ENCODE data around the gene TRANK1.
"Not testable (repeated sequence)": the region's sequence is repeated elsewhere in the genome, so short reads cannot be mapped to it uniquely, and the experiment has no call there.

The TRANK1 gene

DNA sequence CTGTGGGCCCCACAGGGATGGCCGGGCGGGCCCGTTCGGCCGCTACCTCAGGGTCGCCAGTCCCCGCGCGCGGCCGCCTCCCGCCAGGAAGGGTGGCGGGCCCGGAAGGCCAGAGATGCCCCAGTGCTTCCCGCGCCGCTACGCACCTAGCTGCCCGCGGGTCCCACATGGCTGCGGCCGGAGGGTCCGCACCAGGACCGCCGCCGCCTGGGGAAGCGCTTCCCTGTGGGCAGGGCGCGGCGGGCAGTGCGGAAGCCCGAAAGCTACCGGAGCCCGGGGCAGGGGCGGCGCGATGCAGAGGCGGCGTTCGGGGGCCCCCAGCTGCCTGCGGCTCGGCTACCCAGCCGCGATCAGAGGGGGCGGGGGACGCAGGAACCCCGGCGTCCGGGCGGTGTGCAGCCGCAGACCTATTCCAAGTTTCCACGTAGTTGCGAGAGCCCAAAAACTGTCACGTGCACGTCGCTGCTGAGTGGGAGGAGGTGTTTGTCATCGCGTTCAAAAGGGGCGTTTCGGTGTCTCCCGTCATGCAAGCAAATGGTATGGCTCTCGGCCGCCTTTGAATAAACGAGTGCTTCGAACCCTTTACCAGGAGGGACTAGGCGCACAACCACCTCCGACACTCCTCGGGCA is at the start of gene TRANK1:
Gene TRANK1 (minus strand): TSS at position 414 of the 630 bp plus-strand sequence. CDS start 245 bp downstream, at position 169.
- DNase-seq: no peak

- DNase-seq: no peak
Observed at GRCh38 chr3:36993326-36994283, 48.8 kb upstream of the TRANK1 start, which contains the start of gene MLH1. Gene MLH1, plus strand, starts transcription at chr3:36993518. Its CDS starts 30 bp downstream, at chr3:36993548.

GRCh38 chr3:36992806-36993325 is 48.0 kb upstream of the TRANK1 start, which contains the start of gene EPM2AIP1:
Gene EPM2AIP1, minus strand, starts transcription at chr3:36993131. Its CDS starts 54 bp downstream, at chr3:36993077.
- DNase-seq: no peak

DNA sequence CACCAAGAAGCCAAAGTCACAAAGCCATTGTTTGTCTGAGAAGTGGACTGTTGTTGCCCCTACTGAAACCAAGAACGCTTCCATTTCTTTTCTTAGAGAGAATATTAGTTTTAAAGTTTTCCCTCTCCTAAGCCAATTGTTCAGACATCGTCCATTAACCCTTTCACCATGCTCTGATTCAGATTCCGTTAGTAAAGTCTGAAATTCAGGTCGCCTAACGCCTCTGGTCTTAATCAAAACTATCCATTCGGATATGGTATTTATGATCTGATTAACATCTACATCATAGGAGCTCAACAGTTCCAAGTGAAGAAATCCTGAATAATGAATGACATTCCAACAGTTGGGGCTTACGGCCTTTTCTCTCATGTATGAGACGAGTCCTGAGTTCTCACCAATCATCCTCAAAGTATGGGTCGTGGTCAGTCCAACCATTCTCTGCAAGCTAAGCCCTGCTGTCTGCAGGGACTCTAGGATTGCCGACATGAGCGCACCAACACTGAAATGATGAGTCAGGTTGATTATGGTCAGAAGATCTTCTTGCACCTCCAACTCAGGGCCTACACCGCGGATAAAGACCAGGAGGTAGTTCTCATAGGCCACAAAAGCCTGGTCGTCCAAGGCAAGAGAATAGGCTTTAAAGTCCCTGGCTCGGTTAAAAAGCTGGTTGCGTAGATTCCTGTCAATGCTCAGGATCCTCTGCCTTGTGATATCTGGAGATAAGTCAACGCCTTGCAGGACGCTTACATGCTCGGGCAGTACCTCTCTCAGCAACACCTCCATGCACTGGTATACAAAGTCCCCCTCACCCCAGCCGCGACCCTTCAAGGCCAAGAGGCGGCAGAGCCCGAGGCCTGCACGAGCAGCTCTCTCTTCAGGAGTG is 47.3 kb upstream of the TRANK1 start:
- no peak for DNase-seq

DNA sequence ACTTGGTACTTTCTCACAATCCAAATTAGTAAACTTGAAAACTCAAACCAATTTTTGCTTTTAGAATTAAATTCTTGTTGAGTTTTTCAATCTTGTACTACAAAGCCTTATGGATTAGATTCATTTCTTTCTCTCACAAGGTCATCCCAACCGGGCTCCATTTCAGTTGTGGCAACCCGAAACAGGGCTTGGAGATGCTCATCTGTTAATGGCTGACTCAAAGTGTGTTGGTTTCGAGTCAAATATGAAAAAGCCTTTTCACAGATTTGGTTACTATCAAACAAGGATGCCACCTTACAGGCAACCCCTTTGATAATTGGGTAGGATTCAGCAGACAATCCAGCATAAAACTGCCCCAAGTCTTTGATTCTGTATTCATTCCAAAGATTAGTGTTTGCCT is 46.3 kb upstream of the TRANK1 start:
- no peak for DNase-seq

GRCh38 chr3:36989568-36989967 is 44.7 kb upstream of the TRANK1 start:
- no peak for DNase-seq

GRCh38 chr3:36989005-36989404 is 44.2 kb upstream of the TRANK1 start:
- no peak for DNase-seq

DNA sequence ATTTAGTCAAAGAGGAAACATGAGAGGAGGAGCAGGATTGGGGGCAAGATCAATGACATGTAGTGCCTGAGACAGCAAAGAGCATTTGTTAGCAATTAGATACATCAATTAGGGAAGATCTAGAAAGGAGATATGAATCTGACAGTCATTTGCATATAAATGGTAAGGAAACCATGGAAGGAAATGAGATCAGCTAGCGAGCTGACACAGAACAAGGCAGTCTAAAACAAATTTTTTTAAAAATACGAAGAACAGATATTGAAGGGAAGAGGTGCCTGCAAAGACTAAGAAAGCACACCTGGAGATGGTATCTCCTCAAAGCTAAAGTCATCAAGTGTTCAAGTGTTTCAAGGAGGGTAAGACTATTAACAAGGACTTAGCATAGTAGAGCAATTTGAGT is 43.5 kb upstream of the TRANK1 start:
- DNase-seq: no peak

DNA sequence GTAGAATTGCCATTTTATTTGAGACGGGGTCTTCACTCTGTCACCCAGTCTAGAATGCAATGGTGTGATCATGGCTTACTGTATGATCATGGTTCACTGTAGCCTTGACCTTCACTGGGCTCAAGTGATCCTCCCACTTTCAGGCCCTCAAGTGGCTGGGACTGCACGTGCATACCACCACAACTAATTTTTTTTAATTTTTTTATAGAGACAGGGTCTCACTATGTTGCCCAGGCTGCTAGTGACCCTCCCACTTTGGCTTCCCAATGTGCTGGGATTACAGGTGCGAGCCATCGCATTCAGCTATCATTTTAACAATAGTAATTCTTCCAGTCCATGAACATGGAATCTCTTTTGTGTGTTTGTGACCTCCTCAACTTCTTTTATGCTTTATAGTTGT is 36.2 kb upstream of the TRANK1 start:
- DNase-seq: no peak

DNA sequence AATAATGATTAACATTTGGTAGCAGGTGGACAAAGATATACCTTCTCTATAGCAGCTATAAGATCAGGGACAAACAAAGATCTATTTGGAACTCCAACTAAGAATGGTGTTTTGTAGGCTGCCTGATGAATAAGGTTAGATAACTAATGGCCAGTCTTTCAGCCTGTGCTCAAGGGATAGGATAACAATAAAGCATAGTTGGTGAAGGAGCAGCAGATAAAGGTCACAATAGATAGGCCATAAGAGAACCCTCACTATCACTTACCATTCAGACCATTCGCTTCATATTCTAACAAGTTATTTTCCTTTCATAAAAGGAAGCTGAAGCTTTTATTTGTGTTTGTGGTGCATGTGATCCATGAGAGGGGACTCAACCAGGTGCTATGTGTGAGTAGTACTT is 28.3 kb upstream of the TRANK1 start:
- no peak for DNase-seq

DNA sequence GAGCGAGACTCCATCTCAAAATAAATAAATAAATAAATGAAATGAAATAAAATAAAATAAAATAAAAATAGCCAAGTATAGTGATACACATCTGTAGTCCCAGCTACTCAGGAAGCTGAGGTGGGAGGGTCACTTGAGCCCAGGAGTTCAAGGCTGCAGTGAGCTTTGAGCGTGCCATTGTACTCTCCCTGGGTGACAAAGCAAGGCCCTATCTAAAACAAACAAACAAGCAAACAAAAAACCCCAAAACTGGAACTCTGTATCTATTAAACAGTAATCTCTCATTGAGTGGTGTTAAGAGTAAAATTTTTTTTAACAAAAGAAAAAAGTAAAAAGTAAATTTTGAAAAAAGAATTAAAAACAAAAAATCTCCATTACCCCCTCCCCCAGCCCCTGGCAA is 27.3 kb upstream of the TRANK1 start:
- DNase-seq: no peak

DNA sequence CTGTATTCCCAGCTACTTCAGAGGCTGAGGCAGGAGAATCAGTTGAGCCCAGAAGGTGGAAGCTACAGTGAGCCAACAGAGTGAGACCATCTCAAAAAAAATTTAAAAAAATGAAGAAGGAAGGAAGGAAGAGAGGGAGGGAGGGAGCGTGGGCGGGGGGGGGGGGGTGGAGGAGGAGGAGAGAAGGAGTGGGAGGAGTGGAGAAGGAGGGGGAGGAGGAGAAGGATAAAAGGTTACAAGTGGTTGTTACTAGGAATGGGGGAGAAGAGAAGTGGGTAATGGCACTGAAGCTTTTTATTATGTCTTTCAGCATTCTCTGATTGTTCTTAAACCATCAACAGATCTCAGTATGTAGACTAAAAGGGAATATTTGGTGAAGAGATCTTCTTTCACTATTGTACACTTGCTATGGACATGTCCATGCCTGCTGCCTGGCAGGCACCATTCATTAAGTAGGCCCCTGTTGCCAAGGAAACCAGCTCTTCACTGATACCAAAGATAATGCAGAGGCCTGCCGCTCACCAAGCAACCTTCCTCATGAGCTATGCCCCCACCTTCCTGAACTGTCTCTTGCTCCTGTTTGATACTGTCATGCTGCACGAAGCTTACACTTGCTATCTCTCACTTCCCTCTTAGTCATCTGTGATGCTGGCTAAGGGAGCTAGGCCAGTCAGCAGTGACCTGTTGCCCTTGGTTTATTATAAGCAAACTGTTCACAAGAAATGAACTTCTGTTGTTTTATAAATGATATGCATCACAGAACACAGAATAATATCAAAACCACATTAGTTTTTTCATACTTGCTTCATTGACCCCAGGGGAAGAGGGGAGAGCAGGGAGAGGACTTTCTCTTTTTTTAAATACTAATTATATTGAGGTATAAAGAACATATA is 24.9 kb upstream of the TRANK1 start:
- DNase-seq: peak; percentile 74 to 75

- no peak for DNase-seq
Observed at GRCh38 chr3:36969085-36969484, 24.2 kb upstream of the TRANK1 start.

GRCh38 chr3:36965440-36965839 is 20.6 kb upstream of the TRANK1 start:
- no peak for DNase-seq

- no peak for DNase-seq
Observed at GRCh38 chr3:36964817-36965216, 20.0 kb upstream of the TRANK1 start.

- no peak for DNase-seq
Observed at GRCh38 chr3:36964331-36964730, 19.5 kb upstream of the TRANK1 start.

DNA sequence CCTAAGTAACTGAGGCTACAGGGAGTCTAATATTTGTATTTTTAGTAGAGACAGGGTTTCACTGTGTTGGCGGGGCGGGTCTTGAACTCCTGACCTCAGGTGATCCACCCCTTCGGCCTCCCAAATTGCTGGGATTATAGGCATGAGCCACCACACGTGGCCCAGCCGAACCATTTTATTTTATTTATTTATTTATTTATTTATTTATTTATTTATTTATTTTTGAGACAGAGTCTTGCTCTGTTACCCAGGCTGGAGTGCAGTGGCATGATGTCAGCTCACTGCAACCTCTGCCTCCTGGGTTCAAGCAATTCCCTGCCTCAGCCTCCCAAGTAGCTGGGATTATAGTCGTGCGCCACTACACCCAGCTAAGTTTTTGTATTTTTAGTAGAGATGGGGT is 18.2 kb upstream of the TRANK1 start:
- DNase-seq: not testable (repeated sequence)

DNA sequence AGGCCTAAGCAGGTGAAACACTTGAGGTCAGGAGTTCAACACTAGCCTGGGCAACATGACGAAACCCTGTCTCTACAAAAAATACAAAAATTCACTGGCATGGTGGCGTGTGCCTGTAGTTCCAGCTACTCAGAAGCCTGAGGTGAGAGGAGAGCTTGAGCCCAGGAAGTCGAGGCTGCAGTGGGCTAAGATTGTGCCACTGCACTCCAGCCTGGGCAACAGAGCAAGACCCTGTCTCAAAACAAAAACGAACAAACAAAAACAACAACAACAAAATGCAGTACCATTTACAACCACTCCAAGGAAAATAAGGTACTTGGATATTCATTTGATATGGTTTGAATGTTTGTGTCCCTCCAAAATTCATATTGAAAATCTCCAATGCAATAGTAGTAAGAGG is 15.6 kb upstream of the TRANK1 start:
- DNase-seq: no peak

DNA sequence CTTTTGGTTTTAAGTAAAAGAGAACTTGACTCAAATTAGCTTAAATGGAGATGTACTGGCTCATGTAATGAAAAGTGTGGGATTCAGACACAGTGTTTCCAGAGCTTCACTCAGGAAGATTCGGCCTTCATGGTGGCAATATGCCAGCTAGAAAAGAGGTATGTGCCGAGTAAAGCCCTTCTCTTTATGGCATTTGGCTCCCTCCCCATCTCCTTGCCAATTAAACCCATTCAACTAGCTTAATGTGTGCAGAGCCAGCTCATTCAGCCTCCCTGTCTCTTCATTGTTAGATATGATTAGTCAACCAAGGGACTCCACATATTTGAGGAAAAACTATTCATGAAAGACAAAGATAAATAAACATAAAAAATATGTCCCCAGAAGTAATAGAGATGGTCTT is 15.0 kb upstream of the TRANK1 start:
- peak in 1 of 2 experiments; percentile 31 for DNase-seq

GRCh38 chr3:36957862-36958686 is 13.2 kb upstream of the TRANK1 start:
- DNase-seq: no peak

DNA sequence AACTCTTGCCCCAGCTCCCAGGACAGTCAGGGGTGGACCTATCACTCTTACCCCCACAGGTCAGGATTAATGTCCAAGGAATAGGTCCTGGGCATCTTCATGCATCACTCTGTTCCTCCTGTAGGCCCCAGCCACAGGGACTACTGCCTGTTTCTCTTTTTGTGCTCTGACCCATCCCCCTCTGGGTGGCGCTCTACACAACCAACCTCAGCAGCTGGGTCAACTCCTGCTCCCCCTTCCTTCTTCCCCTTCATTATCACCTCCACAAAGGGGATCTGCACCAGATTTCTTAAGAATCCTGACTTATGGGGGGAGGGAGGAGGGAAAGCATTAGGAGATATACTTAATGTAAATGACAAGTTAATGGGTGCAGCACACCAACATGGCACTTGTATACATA is 12.2 kb upstream of the TRANK1 start:
- DNase-seq: peak in 1 of 2 experiments; percentile 1
